T follicular helper cell (primary cell): ENCODE data around the gene PRR5L.

Experiments used
- DNase-seq: peaks from one replicate; pipeline ENCODE4 v3.0.0-alpha.2; 2020; ENCODE audit warnings: low read depth

Gene PRR5L

DNA sequence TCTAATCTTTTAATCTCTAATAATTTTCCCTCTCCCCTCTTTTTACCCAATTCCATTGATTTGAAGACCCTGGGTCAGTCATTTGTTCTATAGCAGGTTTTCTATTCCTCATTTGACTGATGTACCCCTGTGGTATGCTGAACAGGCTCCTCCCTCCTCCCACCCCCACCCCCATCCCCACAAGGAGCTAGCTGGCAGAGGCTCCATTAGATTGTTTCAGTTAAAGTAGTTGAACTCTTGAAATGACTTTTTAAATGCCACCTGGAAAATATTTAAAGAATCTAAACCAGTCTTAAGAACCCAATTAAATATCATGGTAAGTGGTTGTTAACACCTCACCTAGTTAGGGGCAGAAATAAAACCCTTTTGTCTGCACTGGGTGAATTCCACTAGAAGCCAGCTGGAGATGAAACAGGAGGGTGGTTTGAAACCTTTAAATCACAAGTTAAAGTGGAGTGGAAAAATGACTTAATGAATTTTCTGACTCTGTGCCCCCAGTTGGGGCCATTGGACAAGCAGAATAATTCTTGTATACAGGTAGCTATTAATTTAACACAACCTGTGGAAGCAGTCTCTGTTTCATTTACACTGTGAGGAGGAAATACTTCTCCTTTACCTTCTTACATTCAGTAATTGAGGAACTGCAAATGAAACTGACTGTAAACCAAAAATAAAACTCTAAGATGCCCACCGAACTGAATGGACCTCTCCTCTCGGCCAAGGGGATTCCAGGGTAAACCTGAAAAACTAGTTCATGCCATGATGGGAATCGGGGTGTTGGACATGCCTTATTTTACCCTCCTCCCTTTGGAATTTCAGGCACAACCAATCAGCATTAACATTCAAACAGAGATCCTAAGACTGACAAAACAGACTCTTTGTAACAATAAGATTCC, 30.7 kb downstream of the PRR5L start:
- DNase-seq: no peak

DNA sequence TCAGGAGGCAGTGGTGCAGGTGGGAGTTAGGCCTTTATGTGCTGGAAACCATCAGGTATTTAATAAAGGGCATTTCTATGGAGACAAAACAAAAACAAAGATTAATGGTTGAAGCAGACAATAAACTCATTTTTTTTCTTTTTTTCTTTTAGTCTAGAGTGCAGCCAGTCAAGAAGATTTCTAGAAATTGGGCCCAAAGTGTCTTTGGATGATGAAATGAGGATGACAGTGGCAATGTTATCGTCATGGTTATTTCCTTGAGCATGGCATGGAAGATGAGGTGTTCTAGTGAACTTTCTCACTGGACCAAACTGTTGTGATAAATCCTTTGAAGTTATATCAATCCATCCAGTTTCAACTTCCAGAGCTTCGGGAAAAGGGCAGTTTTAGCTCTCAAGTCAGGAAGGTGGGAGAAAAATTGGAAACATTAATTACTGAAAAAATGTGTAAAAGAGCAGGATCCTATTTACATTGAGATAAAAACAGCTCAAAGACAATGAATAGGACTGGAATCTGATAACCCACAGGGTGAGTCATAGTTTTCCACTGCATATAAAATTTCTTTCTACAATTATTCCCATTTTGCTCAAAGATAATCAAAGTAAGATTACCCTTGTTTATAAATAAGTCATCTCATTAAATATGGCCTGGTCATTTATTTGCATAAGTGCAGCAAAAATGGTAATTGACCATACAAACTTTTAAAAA, 33.0 kb downstream of the PRR5L start:
- DNase-seq: no peak

DNA sequence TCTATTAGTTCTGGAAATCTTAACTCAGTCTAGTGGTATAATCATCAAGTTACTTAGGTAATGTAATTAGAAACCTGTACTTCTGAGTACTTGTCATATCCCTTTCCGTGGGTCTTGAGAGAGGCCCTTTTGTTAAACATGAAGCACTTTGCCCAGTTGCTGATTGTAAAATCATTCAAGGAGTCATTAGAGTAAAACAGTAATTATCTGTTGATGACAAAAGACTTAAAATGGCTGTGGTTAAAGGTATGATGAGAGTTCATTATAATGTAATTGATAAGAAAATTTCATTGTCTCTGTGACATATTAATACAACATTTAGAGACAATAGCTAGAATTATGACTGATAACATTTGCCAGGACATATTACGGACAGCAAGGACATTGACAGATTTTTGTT, 34.3 kb downstream of the PRR5L start:
- DNase-seq: no peak

DNA sequence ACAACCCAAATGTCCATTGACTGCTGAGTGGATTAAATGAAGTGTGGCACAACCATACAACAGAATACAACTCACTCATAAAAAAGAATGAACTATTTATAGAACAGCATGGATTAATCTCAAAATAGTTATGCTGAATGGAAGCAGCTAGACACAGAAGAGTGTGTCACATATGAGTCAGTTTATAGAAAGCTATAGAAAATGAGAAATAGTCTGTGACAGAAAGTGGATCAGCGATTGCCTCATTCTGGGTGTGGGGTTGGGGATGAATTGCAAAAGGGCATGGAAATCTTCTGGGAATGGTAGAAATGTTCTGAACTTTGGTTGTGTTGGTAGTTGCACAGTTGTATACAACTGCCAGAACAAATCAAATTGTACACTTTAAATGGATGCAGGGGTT, 37.4 kb downstream of the PRR5L start:
- DNase-seq: no peak

DNA sequence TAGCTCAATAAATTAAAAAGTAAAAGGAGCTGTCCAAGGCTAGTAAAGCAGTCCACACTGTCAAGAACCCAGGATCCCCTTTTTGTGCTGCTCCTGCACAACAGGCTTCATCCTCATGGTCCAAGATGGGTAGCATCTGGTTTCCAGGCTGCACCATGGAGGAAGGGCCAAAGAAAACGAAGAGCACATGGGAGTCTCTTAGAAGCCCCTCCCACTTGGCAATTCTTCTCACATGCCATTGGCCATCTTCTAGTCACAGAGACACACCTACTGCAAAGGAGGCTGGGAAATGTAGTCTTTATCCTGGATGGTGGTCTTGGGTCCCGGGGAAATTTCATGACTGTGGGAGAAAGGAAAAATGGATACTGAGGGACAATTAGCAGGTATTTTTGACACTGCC, 37.8 kb downstream of the PRR5L start:
- no peak for DNase-seq

DNA sequence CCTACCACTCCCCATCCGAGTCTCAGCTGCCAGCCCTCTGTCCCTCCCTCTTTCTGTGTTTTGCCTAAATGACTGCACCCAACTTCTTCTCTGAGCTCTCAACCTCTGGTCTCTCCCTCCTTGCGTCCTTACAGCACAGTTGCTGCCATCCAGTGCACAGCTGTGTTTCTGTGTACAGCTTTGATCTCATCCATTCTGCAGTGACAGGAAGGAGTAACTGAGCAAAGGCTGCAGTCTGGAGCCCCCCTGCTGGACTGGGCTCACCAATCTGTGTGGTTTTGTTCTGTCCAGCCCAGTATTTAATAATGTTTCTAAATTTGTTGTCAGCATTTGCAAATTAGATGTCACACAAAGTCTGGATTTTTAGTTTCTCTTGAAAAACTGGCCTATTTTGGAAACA, 43.8 kb downstream of the PRR5L start:
- no peak for DNase-seq

DNA sequence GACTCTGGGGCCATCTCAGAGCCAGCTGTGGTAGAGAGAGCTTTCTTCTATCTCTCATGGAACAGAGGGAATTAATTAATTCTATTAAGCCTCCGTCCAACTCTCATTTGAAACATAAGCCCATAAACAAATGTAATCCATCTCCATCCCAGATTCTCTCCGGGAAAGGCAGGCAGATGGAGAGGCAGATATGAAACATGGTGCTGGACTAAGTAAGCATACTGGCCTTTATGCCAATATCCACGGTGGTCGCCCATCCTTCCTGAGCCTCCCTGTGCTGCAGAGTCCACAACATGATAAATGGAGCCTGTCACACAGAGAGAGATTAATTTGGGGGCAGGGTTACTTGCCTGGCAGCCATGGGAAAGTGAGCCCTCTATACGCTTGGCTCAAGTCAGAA, 44.8 kb downstream of the PRR5L start:
- DNase-seq: no peak

DNA sequence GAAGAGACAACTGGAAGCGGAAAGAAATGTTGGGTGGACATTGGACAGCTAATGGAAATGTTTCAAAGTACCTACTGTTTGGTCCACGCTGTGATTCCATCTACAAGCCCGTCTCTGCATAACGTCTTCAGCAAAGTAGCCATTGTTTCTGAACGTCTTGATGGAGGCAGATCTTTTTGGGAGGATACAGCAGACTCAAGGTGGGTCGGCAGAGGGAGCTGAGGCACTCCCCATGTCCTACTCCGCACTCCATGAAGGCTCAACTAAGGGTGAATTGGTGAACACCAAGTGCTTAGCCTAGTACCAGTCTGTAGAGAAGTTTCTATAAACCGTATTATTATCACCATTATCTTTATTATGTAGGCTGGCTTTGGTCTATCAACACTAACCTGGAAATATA, 45.8 kb downstream of the PRR5L start:
- no peak for DNase-seq

DNA sequence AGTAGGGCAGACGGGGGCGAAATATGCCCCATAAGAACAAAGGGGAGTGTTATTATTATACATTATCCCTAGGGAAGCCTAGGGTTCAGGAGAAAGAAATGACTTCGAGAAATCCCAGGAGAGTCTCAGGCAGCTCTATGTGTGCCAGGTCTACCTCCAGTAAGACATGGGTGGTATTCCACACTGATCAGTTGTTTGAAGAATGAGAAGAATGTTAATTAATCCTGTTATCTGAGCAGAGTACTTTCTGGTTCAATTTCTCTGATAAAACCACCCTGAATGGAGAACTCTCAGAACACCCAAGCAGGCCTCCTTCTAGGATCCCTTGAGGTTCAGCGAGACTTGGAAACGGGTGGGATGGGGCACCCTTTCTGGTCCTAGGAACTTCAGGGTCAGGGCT, 46.2 kb downstream of the PRR5L start:
- DNase-seq: no peak

DNA sequence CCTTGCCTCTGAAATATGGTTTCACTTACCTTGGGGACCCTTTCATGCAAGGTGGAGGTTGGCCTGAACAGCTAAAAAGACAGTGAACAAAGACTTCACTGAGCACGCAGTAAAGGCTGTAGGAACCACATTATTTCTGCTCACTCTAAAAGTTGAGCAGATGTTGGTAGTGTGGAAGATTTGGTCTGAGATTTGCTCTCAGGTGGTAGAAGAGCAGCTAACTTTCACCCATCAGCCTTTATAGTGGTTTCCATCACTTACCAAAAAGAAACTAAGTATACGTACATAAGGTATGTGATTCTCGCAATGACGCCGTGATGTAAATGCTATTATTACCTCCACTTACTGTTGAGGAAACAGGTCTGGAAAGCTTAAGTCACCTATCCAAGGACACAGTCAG, 47.3 kb downstream of the PRR5L start:
- DNase-seq: no peak

DNA sequence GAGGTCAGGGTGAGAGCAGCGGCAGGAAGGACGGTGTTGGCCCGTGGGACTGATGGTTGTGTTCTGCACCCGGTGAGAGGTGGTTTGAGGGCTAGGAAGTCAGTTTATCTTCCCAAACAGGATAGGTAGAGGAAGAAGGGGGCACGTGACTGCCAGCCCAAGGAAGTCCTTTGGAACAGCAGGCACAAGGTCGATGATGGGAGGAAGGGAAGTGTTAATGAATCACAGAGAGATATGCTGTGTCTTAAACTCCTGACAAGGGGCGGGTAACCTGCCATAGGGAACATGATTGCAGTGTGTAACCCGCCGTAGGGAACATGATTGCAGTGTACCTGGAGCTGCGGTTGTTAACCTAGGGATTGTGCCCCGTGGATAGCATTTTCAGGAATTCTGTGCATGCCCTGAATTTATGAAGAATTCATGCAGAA, 49.0 kb downstream of the PRR5L start:
- DNase-seq: no peak

DNA sequence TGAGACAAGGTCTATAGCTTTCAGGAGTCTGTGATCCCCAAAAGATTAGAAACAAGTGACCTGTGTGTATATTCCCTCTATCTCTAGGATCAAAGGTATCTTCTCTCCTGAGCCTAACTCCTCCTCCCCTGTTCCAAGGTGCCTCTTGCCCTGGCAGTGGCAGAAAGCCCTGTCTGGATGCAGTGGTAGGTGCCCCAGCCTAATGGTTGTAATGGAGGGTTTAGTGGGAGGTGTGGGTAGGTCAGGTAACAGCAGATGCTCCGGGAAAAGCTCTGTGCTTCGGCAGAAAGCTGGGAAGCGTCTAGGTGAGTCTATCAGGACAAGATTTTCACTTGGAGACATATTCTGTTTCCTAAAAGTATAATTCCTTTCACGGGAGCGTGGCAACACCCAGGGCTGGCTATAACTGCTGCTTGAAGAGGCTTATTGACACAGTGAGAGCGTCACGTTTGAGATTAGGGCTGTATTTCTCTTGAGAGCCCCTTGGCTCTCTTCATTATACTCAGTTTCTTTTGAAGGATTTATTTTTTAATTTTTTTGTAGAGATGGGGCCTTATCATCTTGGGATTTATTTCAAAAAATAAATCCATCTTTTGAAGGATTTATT, 49.5 kb downstream of the PRR5L start:
- DNase-seq: no peak

DNA sequence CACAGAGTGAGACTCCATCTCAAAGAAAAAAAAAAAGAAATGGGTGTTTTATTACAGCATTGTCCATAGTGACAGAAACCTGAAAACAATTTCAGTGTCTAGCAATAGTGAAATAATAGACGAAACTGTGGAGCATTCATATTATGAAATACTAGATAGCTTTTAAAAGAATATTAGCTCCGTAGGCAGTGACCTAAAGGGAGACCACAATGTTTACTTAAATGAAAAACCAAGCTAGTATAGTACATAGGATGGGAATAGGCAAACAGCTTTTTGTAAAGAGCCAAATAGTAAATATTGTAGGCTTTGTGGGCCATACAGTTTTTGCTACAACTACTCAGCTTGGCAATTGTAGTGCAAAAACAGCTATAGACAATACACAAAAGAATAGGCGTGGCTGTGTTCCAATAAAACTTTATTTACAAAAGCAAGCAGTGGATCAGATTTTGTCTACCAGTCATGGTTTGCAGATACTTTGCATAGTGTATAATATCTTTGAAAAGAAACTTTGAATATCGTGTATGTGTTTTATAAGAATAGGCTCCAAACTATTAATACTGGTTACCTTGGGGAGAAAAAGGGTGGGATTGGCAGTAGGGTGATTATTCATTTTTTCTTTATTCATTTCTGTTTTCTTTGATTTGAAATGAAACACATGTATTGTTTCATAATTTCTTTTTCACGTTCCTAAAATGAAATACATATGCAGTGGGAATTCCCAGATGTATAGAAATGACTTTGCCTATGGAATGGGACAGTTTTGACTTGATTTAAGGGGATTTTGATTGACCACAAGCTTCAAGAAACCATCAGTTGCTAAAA, 50.7 kb downstream of the PRR5L start:
- no peak for DNase-seq

DNA sequence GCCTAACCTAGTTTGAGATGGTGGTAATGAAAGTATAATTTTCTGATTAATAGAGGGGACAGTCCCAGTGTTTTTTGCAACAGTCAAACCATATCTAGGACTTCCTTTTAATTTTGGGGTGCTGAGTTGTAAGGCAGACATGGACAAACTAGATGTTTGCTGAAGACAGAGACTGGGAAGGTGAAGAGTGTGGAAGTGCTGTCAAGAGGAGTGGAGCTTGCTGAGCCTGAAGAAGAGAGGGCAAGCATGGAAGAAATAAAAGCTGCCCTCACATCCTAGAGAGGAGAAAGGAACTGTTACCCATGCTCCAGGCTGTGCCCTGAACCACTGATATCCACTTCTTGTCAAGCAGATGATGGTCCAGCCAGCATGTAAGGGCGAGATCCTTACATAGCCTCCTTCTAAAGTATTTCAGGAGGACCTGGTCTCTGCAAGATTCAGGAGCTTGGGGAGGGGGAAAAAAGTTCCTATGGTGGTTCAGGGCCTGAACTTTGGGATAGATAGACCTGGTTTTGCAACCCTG, 51.4 kb downstream of the PRR5L start:
- DNase-seq: no peak

DNA sequence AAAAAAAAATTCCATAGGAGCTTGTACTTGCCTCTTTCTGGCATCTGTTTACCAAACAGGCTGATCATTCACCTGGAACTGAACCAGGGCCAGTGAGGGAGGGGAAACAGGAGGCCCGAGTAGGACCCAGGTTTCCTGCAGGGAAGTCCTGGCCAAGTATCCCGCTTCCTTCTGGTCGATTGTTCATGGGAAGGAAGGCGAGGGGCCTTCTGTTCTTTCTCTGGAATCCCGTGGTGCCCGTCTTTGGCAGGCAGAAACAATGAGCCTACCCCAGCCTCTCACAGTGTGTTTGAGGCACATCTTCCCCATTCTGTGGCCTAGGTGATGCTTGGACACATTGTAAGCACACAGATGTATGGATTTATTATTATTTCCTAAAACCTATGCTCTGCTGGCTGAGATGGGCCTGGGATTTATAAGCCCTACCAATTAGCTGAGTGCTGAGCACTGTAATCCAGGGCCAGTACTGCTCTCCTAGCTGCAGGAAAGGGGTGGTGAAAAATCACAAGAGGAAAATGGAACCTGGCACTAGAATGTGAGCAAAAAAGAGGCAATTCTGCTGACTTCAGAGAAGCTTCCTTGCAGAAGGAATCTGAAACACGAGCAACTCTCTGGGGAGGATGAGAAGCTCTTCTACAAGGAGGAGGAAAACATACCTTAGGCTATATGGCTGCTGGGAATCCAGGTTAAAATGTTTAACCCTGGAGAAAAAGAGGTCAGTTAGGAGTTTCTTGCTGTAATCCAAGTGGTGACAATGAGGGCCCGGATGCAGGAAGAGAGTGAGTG, 53.5 kb downstream of the PRR5L start:
- no peak for DNase-seq

DNA sequence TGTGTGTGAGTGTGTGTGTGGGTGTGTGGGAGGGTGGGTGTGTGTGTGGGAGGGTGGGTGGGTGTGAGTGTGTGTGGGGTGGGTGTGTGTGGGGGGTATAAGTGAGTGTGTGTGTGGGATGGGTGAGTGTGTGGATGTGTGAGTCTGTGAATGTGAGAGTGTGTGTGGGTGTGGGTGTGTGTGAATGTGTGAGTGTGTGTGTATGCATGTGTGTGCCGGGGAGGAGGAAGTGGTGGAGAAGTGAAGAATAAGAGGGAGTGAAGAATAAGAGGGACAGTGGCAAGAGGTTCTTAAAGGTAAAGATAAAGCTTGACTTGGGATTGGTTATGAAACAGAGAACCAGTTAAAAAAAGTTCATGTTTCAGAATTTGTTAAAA, 54.0 kb downstream of the PRR5L start:
- no peak for DNase-seq

DNA sequence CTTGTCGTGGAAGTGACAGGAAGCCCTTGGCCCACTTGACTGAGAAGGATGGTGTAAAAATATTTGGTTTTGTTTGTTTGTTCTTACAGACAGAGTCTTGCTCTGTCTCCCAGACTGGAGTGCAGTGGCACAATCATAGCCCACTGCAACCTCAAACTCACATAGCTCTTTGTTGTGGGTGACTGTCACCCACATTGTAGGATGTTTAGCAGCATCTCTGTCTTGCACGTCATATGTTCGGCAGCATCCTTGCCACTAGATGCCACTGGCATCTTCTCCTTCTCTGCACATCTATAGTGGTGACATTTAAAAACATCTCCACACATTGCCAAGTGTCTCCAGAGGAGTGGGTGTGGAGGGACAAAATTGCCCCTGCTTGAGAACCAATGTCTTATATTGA, 56.8 kb downstream of the PRR5L start:
- peak; percentile 51 for DNase-seq

DNA sequence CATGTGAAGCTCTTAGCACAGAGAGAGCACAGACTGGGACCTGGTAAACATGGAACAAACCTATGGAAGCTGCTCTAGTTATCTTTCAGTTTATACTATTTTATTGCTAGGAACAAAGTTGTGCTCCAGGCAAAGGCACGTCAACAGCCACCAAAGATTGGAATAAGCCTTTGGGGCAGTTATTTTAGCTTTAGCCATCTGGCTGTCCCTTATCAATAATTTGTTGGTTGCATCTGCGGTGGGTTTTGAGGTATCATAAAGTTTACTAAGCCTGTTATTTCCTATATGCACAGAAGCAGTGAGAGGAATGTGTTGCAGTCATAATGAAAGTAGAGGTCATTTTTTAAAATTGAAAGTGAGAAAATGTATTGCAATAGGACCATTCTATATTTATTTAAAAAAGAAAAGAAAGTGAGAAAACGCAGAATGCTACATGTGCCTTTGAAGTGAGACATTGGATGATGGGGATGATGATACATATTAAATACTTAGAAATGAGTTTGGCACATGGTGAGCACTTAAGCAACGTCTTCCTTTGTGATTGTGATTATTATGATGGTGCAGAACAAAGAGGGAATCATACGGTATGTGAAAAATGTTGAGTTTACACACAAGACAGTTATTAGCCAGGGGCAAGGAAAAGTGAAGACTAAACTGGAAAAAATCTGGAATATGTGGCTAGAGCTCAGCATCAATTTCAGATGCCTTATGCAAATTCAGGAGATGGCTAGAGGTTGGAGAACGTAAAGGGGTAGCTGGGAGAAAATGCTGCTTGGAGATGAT, 58.3 kb downstream of the PRR5L start:
- DNase-seq: no peak

DNA sequence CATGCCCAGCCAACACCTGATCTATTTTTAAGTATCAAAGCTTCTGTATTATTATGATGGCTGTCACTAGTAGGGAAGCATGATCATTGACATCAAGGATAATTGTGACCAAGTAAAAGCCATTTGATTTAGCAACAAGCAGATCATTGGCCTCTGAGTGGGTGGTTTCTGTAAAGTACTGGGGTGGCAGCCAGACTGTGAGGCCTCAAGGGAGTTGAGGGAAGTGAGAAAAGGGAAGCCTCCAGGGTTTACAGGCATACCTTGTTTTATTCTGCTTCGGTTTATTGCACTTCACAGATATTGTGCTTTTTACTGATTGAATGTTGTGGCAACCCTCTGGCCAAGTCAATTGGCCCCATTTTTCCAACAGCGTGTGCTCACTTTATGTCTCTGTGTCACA, 60.1 kb downstream of the PRR5L start:
- DNase-seq: no peak

DNA sequence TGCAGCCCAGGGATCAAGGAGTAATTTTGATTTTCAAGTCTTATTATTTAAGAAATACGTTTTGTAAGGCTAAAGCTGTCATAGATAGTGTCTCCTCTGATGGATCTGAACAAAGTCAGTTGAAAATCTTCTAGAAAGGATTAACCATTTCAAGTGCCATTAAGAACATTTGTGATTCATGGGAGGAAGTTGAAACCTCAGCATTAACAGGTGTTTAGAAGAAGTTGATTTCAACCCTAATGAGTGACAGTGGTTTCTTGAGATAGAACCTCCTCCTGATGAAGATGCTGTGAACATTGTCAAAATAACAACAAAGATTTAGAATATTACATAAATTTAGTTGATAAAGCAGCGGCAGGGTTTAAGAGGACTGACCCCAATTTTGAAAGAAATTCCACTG, 61.7 kb downstream of the PRR5L start:
- no peak for DNase-seq
